Measurements from ENCODE around the gene AGO3. TPM values are rescaled to one million over a fixed set of nuclear protein-coding genes. Genes with fewer than 3 reads are reported as not detected.

AGO3 gene
- total RNA-seq, 1 experiment from 2014 or later = 39.4 TPM

DNA sequence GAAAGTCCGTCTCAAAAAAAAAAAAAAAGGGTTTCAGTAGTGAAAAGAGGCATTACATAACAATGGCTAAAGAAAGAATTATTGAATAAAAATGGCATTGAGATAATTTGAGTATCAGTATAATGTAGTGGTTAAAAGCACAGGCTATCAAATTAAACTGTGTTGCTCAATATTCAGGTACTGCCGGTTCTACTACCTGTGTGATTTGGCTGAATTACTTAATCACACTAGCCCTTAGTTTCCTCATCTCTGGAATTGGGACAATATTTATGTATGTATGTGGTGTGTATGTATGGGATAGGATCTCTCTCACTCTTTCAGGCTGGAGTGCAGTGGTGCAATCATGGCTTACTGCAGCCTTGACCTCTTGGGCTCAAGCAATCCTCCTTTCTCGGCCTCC, 96.9 kb downstream of the AGO3 start:
- no peak overlapping the region for H3K4me3 ChIP-seq (ENCODE audit: low read depth in 2 of 2, low read length in 2 of 2)
- DNase-seq (ENCODE audit: low read depth, low spot score) = no peak
- TF ChIP-seq REST (IDR thresholded peaks at IDR 0.05; ENCODE audit: insufficient read depth in 1 of 2, low read depth in 2 of 2, low read length in 1 of 2) (no peak), POLR2AphosphoS5 (IDR thresholded peaks at IDR 0.05; ENCODE audit: low read depth, low read length) (no peak), SIN3A (IDR thresholded peaks at IDR 0.05; ENCODE audit: borderline replicate concordance, insufficient read depth, low read depth, low read length) (no peak), CTCF (IDR thresholded peaks at IDR 0.05) (no peak), TCF7L2 (IDR thresholded peaks at IDR 0.05; ENCODE audit: low read depth, low read length) (no peak)
- ATAC-seq = no peak
- H3K36me3 ChIP-seq (ENCODE audit: control insufficient read depth, insufficient read depth, low read length) = no peaks in the 10 kb centered on the region
- POLR2A ChIA-PET = no interaction called here
- in situ Hi-C loops (cut with HindIII; ENCODE audit: low pct_unique_long_range_greater_than_20kb, low sequenced_read_pairs) (no loop called here), intact Hi-C loops (cut with micrococcal nuclease; ENCODE audit: unreplicated experiment) (no loop called here)
- no peaks in the 10 kb centered on the region for H3K4me1 ChIP-seq (ENCODE audit: control insufficient read depth, insufficient read depth, low read length)
- CTCF ChIA-PET = no interaction called here
- H3K27ac ChIP-seq (ENCODE audit: low read length) = no peak overlapping the region
- no peaks in the 10 kb centered on the region for H3K27me3 ChIP-seq (ENCODE audit: control insufficient read depth, insufficient read depth, low read length)
- no TSS peak for BruUV-seq (replicated peaks)
- peaks cover 4% of the 10 kb centered on the region; the same call in 1 of the 2 replicates for H3K9me3 ChIP-seq (ENCODE audit: control insufficient read depth, insufficient read depth, low read depth, low read length)

- Histone ChIP-seq H3K27ac (ENCODE audit: low read length) (no peak overlapping the region), H3K4me3 (ENCODE audit: low read depth in 2 of 2, low read length in 2 of 2) (no peak overlapping the region), H3K4me1 (ENCODE audit: control insufficient read depth, insufficient read depth, low read length) (no peaks in the 10 kb centered on the region), H3K9me3 (ENCODE audit: control insufficient read depth, insufficient read depth, low read depth, low read length) (peaks cover 4% of the 10 kb centered on the region; the same call in 1 of the 2 replicates), H3K36me3 (ENCODE audit: control insufficient read depth, insufficient read depth, low read length) (no peaks in the 10 kb centered on the region), H3K27me3 (ENCODE audit: control insufficient read depth, insufficient read depth, low read length) (no peaks in the 10 kb centered on the region)
- ChIA-PET POLR2A (no interaction called here), CTCF (no interaction called here)
- ATAC-seq (no peak), DNase-seq (ENCODE audit: low read depth, low spot score) (no peak)
- intact Hi-C loops (cut with micrococcal nuclease; ENCODE audit: unreplicated experiment) = no loop called here
- in situ Hi-C loops (cut with HindIII; ENCODE audit: low pct_unique_long_range_greater_than_20kb, low sequenced_read_pairs) = no loop called here
- no peak for TF ChIP-seq TCF7L2 (IDR thresholded peaks at IDR 0.05; ENCODE audit: low read depth, low read length)
- BruUV-seq (replicated peaks) = no TSS peak
These were observed 100.5 kb downstream of the AGO3 start for GRCh38 chr1:36031441-36031840.

GRCh38 chr1:36034692-36035091, 103.8 kb downstream of the AGO3 start:
- in situ Hi-C loops (cut with HindIII; ENCODE audit: low pct_unique_long_range_greater_than_20kb, low sequenced_read_pairs) = no loop called here
- H3K9me3 ChIP-seq (ENCODE audit: control insufficient read depth, insufficient read depth, low read depth, low read length) = no peaks in the 10 kb centered on the region
- intact Hi-C loops (cut with micrococcal nuclease; ENCODE audit: unreplicated experiment) = no loop called here

More at GRCh38 chr1:36034692-36035091, 103.8 kb downstream of the AGO3 start:
- no peaks in the 10 kb centered on the region for H3K4me1 ChIP-seq (ENCODE audit: control insufficient read depth, insufficient read depth, low read length)
- no peaks in the 10 kb centered on the region for H3K36me3 ChIP-seq (ENCODE audit: control insufficient read depth, insufficient read depth, low read length)
- DNase-seq (ENCODE audit: low read depth, low spot score) (peak; percentile 46), ATAC-seq (no peak)
- CTCF ChIA-PET = interaction anchor here (1.2 kb wide), 1 partner anchor 52 kb away, joined by 3 read pairs; no protein-coding TSS in a partner anchor
- TF ChIP-seq CTCF (IDR thresholded peaks at IDR 0.05) = no peak
- TF ChIP-seq REST (IDR thresholded peaks at IDR 0.05; ENCODE audit: insufficient read depth in 1 of 2, low read depth in 2 of 2, low read length in 1 of 2) = no peak
- TF ChIP-seq TCF7L2 (IDR thresholded peaks at IDR 0.05; ENCODE audit: low read depth, low read length) = no peak
- TF ChIP-seq SIN3A (IDR thresholded peaks at IDR 0.05; ENCODE audit: borderline replicate concordance, insufficient read depth, low read depth, low read length) = no peak
- TF ChIP-seq POLR2AphosphoS5 (IDR thresholded peaks at IDR 0.05; ENCODE audit: low read depth, low read length) = no peak
- H3K27me3 ChIP-seq (ENCODE audit: control insufficient read depth, insufficient read depth, low read length) = no peaks in the 10 kb centered on the region
- POLR2A ChIA-PET = no interaction called here
- TSS peak; percentile 36 for BruUV-seq (replicated peaks)
- no peak overlapping the region for H3K4me3 ChIP-seq (ENCODE audit: low read depth in 2 of 2, low read length in 2 of 2)
- H3K27ac ChIP-seq (ENCODE audit: low read length) = no peak overlapping the region

Measured in Panc1 (cell line).